ENCODE measurements around the gene ARAP1. TPM values are rescaled to one million over a fixed set of nuclear protein-coding genes. Genes with fewer than 3 reads are reported as not detected.

Gene ARAP1
- total RNA-seq, 2 donors from 2014 or later: 70.4 to 89.8 TPM

- no peak overlapping the region for H3K27ac ChIP-seq
- H3K4me3 ChIP-seq: no peak overlapping the region
- intact Hi-C loops (cut with DNase I): no loop called here
- no peak for TF ChIP-seq CTCF (IDR thresholded peaks at IDR 0.05)
- no peak overlapping the region for H3K9ac ChIP-seq (ENCODE audit: low read depth in 2 of 2, low read length in 2 of 2)
- DNase-seq: no peak
- H3K9me3 ChIP-seq: no peaks in the 10 kb centered on the region
- H3K4me1 ChIP-seq: no peaks in the 10 kb centered on the region
- no peaks in the 10 kb centered on the region for H3K36me3 ChIP-seq
- peaks cover 40% of the 10 kb centered on the region for H3K27me3 ChIP-seq
Observed at GRCh38 chr11:72678524-72678923, 73.7 kb downstream of the ARAP1 start.

- no peak overlapping the region for H3K27ac ChIP-seq
- H3K27me3 ChIP-seq: peaks cover 40% of the 10 kb centered on the region
Observed at GRCh38 chr11:72676861-72677341, 75.3 kb downstream of the ARAP1 start.

DNA sequence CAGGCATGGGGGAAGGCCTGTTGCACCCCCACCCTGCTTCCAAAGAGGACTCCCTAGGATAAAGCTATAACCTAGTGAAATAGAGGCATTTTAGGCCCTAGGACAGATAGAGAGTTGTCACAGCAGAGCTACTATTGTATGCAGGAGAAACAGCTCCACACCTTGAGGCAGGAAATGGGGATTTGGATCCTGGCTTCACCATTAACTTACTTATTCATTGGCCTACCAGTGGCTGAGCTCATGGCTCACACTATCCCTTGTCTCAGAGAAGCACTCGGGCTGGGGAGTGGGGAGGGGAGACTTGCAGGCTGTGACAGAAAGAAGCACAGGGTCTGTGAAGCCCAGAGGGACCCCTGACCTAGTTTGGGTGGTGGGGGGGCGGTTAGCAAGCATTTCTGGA lies 77.0 kb downstream of the ARAP1 start:
- H3K9me3 ChIP-seq: no peaks in the 10 kb centered on the region
- H3K4me3 ChIP-seq: no peak overlapping the region
- DNase-seq: no peak
- no peak overlapping the region for H3K27ac ChIP-seq
- H3K4me1 ChIP-seq: no peaks in the 10 kb centered on the region
- TF ChIP-seq CTCF (IDR thresholded peaks at IDR 0.05): no peak
- no peaks in the 10 kb centered on the region for H3K36me3 ChIP-seq
- intact Hi-C loops (cut with DNase I): no loop called here
- peaks cover 40% of the 10 kb centered on the region for H3K27me3 ChIP-seq
- no peak overlapping the region for H3K9ac ChIP-seq (ENCODE audit: low read depth in 2 of 2, low read length in 2 of 2)

More at GRCh38 chr11:72676861-72677341, 75.3 kb downstream of the ARAP1 start:
- peak; percentile 45 for DNase-seq
- Histone ChIP-seq H3K4me1 (no peaks in the 10 kb centered on the region), H3K9me3 (no peaks in the 10 kb centered on the region), H3K4me3 (no peak overlapping the region), H3K36me3 (no peaks in the 10 kb centered on the region), H3K9ac (ENCODE audit: low read depth in 2 of 2, low read length in 2 of 2) (no peak overlapping the region)
- TF ChIP-seq CTCF (IDR thresholded peaks at IDR 0.05): no peak
- intact Hi-C loops (cut with DNase I): no loop called here

- DNase-seq: no peak
- Histone ChIP-seq H3K4me1 (no peaks in the 10 kb centered on the region), H3K4me3 (no peak within 1 kb of the TSS), H3K27me3 (peaks cover 40% of the 10 kb centered on the region), H3K27ac (no peak within 1 kb of the TSS), H3K9me3 (no peaks in the 10 kb centered on the region), H3K9ac (ENCODE audit: low read depth in 2 of 2, low read length in 2 of 2) (no peak within 1 kb of the TSS), H3K36me3 (no peaks in the 10 kb centered on the region)
- TF ChIP-seq CTCF (IDR thresholded peaks at IDR 0.05): no peak
- intact Hi-C loops (cut with DNase I): no loop called here
Observed at GRCh38 chr11:72673943-72674828, 78.0 kb downstream of the ARAP1 start, which contains the start of gene PDE2A. TSS of gene PDE2A (minus strand) at chr11:72674422. CDS start at chr11:72674207, 215 bp downstream.

DNA sequence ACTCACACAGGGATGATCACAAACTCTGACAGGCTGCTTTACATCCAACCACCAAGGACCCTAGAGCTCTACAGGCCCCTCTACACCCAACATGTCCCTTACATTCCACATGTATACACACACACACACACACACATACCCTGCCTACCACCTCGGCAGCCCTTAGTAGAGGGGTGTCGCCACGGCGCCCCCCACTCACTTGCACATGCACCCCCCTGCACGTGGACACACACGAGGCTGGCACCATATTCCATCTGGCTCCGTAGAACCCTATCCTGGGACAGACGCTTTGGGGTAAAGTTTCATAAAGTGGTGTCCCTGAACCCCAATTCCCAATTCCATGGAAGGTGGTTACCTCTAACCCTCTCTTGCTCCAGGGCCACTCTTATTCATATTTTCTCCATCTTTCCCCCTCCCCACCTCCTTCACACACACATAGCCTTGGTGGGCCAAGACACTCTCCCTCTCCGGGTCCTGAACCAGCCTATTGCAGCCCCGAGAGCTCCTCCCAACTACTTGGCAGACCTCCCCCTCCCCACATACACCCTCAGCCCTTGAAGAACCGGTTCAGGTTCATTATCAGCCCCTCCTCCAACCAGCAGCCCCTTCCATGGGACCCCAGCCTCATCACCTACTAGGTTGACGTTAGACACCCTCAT lies 78.8 kb downstream of the ARAP1 start:
- H3K9me3 ChIP-seq: no peaks in the 10 kb centered on the region
- H3K9ac ChIP-seq (ENCODE audit: low read depth in 2 of 2, low read length in 2 of 2): no peak overlapping the region
- H3K4me3 ChIP-seq: no peak overlapping the region
- no peak for DNase-seq
- H3K27ac ChIP-seq: no peak overlapping the region
- peaks cover 36% of the 10 kb centered on the region for H3K27me3 ChIP-seq
- intact Hi-C loops (cut with DNase I): no loop called here
- no peak for TF ChIP-seq CTCF (IDR thresholded peaks at IDR 0.05)
- H3K36me3 ChIP-seq: no peaks in the 10 kb centered on the region
- H3K4me1 ChIP-seq: no peaks in the 10 kb centered on the region

Measured in colonic mucosa (tissue), 4 donors.